GM18873 (cell line): ENCODE data around the gene CRACR2A.

Source experiments
- ATAC-seq: cut with Tn5 transposase; IDR thresholded peaks from one replicate; pipeline ENCODE4 v1.9.1; 2021; ENCODE audit warnings: mild to moderate bottlenecking, moderate library complexity, moderate number of reproducible peaks; ENCODE audit not compliant: unreplicated experiment, low FRiP score

CRACR2A gene

GRCh38 chr12:3604286-3604685 is 148.6 kb downstream of the CRACR2A start:
- no peak for ATAC-seq

- no peak for ATAC-seq
Measured at GRCh38 chr12:3603576-3603975, 149.3 kb downstream of the CRACR2A start.

- ATAC-seq: no peak
Measured at GRCh38 chr12:3602488-3602887, 150.4 kb downstream of the CRACR2A start.

DNA sequence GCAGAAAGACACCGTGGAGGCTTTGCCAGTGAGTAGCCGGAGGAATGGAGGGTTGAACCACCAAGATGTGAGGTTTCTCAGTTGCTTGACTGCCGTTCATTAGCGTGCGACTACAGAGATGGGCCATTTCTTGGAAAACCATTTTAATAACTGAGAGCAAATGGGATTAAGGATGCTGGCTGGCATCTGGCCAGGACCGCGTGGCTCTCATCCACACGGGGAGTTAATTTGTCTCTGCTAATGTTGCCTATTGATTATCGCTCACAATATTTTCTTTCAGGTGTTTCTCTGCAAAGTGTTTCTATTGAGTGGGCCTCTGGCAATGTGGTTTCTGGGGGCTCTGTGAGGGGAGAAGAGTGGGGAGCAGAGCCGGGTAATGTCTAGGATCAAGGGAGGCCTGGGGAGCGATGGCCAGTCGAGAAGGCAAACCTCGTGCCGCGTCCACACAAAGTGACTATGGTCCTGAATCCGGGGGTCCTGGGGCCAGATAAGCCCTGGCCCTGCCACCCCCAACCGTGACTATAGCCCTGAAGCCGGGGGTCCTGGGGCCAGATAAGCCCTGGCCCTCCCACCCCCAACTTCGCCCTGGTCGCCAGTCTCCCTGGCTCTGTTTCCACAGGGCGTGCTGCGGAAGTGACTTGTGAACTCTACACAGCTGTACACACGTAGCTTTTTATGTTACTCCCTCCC is 151.3 kb downstream of the CRACR2A start:
- ATAC-seq: no peak

DNA sequence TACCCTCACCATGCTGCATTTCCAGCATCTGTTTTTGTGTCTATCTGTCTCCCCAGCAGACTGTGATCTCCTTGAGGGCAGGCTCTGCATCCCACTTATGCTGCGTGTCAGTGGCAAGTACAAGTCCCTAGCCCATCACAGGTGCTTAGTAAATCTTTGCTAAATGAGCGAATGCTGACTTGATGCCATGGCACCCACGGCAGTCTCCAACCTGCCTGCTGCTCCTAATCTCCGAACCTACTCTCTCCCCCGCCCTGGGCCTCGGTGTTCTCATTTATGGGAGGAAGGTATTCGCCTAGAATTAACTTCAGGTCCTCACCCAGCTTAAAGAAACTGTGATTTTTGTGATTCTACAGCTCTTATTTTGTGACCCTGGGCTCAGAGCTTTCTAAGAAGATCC is 152.0 kb downstream of the CRACR2A start:
- no peak for ATAC-seq

- ATAC-seq: no peak
Measured at GRCh38 chr12:3600039-3600720, 152.7 kb downstream of the CRACR2A start.

GRCh38 chr12:3598896-3599860 is 153.7 kb downstream of the CRACR2A start:
- no peak for ATAC-seq

DNA sequence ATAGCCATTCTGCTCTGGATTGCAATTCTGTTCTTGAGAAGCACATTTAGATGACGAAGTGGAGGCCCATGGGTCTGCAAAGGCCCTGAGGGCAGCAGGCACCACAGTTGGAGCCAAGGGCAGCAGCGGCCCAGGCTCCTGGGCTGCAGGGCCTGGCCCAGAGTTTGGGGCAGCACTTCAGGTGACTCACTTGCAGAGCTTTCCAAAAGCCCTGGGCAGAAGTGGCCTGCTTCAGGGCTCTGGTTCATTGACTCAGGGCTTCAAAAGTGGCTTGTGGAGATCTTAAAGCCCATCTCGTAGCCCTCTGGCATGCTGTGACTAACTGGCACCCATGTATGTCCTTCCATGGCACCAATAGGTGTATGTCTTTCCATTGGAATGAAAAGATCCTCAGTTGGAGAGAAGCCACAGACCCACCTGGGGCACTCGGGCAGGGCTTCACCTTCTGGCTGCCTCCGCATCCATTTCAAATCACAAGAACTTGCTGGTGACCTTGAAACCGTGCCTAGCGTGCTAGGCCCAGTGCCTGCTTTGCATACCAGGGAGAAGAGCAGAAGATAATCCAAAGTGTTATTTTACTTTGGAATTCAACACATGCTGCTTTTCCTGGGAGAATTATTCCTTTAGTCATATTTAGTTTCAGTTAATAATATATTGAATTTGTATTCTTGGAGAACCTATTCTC is 155.2 kb downstream of the CRACR2A start:
- no peak for ATAC-seq

DNA sequence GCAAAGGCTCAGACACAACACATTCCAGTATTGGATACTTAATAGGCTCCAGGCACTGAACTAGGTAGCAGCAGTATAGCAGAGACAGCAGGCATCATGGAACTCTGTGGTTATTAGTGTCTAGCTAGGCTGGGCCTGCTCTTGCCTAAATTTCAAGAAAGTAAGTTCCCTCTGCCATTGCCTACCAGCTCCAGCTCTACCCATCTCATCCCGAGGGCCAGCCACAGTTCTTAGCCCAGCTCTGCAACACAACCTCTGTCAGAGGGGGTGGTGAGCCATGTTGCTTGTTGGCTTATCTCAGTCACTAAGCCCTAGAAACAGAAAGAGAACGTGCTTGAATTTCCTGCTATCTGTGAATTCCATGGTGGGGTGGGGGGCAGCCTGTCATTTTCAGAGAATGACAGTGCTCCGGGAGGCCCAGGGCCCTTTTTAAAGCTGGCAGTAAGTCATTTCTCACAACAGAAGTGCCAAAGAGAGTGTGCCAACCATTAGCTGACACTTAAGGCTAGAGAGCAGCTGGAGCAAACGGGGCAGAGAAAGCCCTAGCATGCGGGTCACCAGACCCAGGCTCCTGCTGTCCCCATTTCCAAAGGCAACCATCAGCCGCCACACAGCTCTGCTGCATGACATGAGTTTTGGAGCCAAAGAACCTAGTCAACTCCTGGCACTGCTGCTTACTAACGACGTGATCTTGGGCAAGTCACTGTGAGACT is 156.1 kb downstream of the CRACR2A start:
- no peak for ATAC-seq

- no peak for ATAC-seq
Measured at GRCh38 chr12:3595721-3596120, 157.2 kb downstream of the CRACR2A start.

- ATAC-seq: no peak
Measured at GRCh38 chr12:3594966-3595365, 157.9 kb downstream of the CRACR2A start.

- ATAC-seq: no peak
Measured at GRCh38 chr12:3593906-3594483, 158.9 kb downstream of the CRACR2A start.

GRCh38 chr12:3592856-3593625 is 159.9 kb downstream of the CRACR2A start:
- ATAC-seq: no peak

DNA sequence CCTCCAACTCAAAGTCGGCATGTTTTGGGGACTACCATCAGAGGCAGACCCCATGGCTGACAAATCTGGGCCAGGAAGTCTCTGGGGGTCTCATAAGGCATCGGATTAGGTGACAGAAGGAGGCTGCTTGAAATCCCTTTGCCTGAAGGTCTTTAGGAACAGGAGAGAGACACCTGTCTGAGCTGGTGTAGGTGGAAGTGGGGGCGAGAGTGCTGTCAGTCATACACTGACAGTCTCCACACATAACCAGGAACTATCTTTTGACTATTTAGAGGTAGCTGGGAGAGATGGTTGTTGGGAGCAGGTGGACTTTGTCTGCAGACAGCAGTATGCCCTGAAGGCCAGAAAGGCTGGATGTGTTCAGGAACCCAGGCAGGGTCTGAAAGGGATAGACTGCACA is 163.2 kb downstream of the CRACR2A start:
- no peak for ATAC-seq

DNA sequence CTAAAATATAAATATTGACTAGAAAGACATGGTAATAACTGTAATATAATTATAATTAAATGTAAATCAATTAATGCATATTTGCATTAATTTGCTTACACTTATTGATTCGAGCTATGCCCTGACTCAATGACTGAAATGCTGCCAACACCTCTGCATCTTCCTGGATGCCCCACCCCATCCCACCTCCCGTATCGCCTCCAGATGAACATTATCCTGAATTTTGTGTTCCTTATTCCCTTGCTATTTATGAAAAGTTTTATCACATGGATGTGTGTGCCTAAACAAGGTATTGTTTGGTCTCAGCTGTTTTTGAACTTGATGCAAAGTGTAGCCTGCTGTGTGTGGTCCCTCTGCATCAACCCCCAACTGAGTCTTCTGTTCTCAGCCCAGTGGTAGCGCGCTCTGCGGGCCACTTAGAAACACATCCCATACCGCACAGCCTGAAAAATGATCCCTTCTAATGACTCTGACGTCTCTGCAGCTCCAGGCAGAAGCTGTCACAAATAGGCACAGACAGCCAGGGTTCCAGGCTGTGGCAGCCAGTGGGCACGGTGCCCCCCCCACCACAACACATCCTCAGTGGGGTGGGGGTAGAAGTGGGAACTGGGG is 165.4 kb downstream of the CRACR2A start:
- ATAC-seq: no peak

- no peak for ATAC-seq
Measured at GRCh38 chr12:3583656-3584334, 169.1 kb downstream of the CRACR2A start.

DNA sequence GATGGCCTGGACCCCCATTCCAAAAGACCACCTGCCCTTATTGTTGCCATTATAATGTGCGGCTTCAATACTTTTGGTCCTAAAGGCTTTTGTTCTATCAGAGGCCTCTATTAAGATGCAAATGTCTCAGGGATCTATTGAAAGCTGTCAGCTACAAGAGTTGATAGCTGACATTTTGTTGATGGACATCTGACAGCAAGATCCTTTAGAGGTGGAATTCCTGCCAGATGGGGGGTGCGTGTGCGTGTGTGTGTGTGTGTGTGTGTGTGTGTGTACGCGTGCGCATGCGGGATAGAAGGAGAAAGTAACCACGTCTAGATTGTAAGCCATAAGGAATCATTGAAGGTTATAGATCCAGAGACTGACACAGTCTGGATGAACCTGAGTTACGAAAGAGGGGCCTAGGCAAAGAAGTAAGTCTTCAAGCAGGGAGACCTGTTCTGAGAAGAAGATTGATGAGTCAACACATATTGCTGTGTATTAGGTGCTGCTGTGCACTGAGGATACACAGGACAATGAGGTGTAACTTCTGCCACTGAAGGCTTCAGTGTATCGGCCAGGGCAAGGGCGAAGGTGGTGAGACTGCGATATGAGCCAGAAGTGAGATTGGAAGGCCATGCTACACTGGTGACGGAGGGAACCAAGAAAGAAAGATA is 172.7 kb downstream of the CRACR2A start:
- no peak for ATAC-seq
